Stimulated activated CD8-positive, alpha-beta memory T cell treated with anti-CD3 and anti-CD28 coated beads, Interleukin-4, amount 100 ng/mL, for 4 hours (primary cell): ENCODE results near the gene CTBP1.

Source experiments
- DNase-seq, 2 donors: peaks; one replicate each; pipeline ENCODE4 v3.0.0-alpha.2; 2020; ENCODE audit warnings: low read depth in 2 of 2, low spot score in 1 of 2

Gene CTBP1

GRCh38 chr4:1199556-1200331 is 49.2 kb downstream of the CTBP1 start:
- no peak for DNase-seq

GRCh38 chr4:1198098-1198844 is 50.7 kb downstream of the CTBP1 start:
- DNase-seq: no peak

GRCh38 chr4:1196421-1197183 is 52.3 kb downstream of the CTBP1 start:
- no peak for DNase-seq

GRCh38 chr4:1195891-1196401 is 53.0 kb downstream of the CTBP1 start:
- no peak for DNase-seq

- no peak for DNase-seq
Observed at GRCh38 chr4:1195109-1195671, 53.7 kb downstream of the CTBP1 start.

- no peak for DNase-seq
Observed at GRCh38 chr4:1194010-1194900, 54.7 kb downstream of the CTBP1 start.

GRCh38 chr4:1193206-1194009 is 55.5 kb downstream of the CTBP1 start:
- no peak for DNase-seq

GRCh38 chr4:1192493-1193205 is 56.3 kb downstream of the CTBP1 start:
- no peak for DNase-seq

GRCh38 chr4:1192091-1192492 is 56.8 kb downstream of the CTBP1 start:
- DNase-seq: no peak

GRCh38 chr4:1191621-1192020 is 57.3 kb downstream of the CTBP1 start:
- DNase-seq: no peak

GRCh38 chr4:1187182-1187581 is 61.7 kb downstream of the CTBP1 start:
- DNase-seq: no peak

- DNase-seq: no peak
Observed at GRCh38 chr4:1183985-1184773, 64.8 kb downstream of the CTBP1 start.

- DNase-seq: no peak
Observed at GRCh38 chr4:1182313-1182712, 66.6 kb downstream of the CTBP1 start.

GRCh38 chr4:1180663-1181062 is 68.3 kb downstream of the CTBP1 start:
- DNase-seq: no peak

GRCh38 chr4:1179976-1180375 is 69.0 kb downstream of the CTBP1 start:
- DNase-seq: no peak

GRCh38 chr4:1179089-1179441 is 69.9 kb downstream of the CTBP1 start:
- no peak for DNase-seq

- no peak for DNase-seq
Observed at GRCh38 chr4:1178300-1179088, 70.4 kb downstream of the CTBP1 start.
